Measurements from ENCODE around the gene MSMP.

MSMP gene

DNA sequence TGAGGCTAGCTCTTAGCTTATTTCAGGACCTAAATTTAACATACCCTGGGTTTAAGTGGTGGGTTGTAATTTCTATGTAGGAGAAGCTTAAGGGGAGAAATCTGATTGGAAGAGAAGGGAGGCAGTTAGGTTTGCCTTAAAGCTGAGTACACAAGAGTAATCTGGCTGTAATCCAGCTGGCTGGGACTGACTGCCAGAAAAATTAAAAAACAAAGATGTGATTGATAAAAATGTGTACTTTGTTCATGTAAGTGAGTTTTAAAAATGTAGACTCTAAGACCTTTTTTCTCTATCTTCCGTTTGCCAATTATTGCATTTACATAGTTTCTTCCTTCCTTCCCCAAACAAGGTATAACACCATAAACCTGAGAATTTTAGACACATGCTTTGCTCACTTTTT is 17.5 kb upstream of the MSMP start:
- H3K36me3 ChIP-seq (ENCODE audit: control insufficient read depth, insufficient read depth, low read length): no peaks in the 10 kb centered on the region
- no peaks in the 10 kb centered on the region for H3K27me3 ChIP-seq (ENCODE audit: control insufficient read depth, insufficient read depth, low read length)
- no peak overlapping the region for H3K27ac ChIP-seq (ENCODE audit: low read length)
- no peaks in the 10 kb centered on the region for H3K9me3 ChIP-seq (ENCODE audit: control insufficient read depth, insufficient read depth, low read length)
- no peak overlapping the region for H3K4me3 ChIP-seq (ENCODE audit: low read length)
- WGBS (ENCODE audit: insufficient coverage, insufficient read length): no CpG with 5 or more reads among the region's 1 CpG
- peaks cover 5% of the 10 kb centered on the region for H3K4me1 ChIP-seq (ENCODE audit: control insufficient read depth, insufficient read depth, low read length)
- DNase-seq (ENCODE audit: low read depth, low spot score): no peak

DNA sequence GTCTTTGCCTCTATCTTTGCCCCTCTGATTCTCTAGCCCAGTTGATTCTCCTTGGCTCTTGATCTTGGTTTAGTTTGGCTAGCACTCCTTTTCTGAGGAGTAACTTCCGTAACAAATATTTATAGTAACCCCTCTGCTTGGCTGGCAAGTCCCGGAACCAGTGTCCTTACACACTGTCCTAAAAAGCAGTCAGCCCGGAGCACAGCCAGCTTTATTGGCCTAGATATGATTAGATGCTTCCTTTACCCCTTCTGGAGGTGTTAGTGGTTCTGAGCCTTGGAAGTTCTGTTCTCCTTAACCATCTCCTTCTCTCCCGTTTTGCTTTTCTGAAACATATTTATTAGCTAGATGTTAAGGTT is 17.0 kb upstream of the MSMP start:
- Histone ChIP-seq H3K4me1 (ENCODE audit: control insufficient read depth, insufficient read depth, low read length) (peaks cover 5% of the 10 kb centered on the region), H3K36me3 (ENCODE audit: control insufficient read depth, insufficient read depth, low read length) (no peaks in the 10 kb centered on the region), H3K27ac (ENCODE audit: low read length) (no peak overlapping the region), H3K4me3 (ENCODE audit: low read length) (no peak overlapping the region), H3K9me3 (ENCODE audit: control insufficient read depth, insufficient read depth, low read length) (no peaks in the 10 kb centered on the region), H3K27me3 (ENCODE audit: control insufficient read depth, insufficient read depth, low read length) (no peaks in the 10 kb centered on the region)
- no peak for DNase-seq (ENCODE audit: low read depth, low spot score)
- WGBS (ENCODE audit: insufficient coverage, insufficient read length): no CpG with 5 or more reads among the region's 4 CpGs

DNA sequence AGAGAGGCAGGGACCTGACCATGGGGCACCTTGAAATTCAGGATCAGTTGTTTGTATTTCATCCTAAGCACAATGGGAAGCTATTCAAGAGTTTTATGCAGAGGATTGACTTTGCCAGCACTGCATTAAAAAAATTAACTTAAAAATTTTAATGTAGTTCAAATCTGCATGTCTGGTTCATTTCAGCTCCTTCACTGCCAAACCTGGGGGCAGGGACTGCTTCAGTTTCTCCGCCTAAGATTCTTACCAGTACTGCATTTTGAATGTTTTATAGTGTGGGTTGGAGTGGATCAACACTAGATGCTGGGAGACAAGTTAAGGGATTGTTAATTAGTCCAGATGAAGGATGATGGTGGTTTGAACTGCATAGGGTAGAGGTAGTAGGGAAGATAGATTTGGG is 15.7 kb upstream of the MSMP start:
- WGBS (ENCODE audit: insufficient coverage, insufficient read length): no CpG with 5 or more reads among the region's 1 CpG
- Histone ChIP-seq H3K4me1 (ENCODE audit: control insufficient read depth, insufficient read depth, low read length) (peaks cover 2% of the 10 kb centered on the region; the same call in 1 of the 2 replicates), H3K9me3 (ENCODE audit: control insufficient read depth, insufficient read depth, low read length) (no peaks in the 10 kb centered on the region), H3K36me3 (ENCODE audit: control insufficient read depth, insufficient read depth, low read length) (no peaks in the 10 kb centered on the region), H3K27ac (ENCODE audit: low read length) (no peak overlapping the region), H3K4me3 (ENCODE audit: low read length) (no peak overlapping the region), H3K27me3 (ENCODE audit: control insufficient read depth, insufficient read depth, low read length) (no peaks in the 10 kb centered on the region)
- DNase-seq (ENCODE audit: low read depth, low spot score): no peak

DNA sequence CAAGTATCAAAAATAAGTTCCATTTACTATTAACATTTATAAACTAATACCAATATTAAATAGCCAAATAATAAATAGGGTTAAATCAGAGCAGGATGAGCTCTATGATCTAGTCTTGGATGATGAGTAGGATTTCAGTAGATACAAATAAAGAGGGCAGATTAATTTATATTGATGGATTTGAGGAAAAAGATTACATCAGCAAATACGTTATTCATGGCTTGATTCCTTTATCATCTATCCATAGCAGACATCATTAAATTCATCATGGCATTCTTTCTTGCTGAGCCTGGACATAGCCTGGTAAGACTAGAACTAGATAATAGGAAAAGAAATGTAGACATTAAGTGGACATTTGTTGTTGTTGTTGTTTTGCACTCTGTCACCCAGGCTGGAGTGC is 13.4 kb upstream of the MSMP start:
- H3K27ac ChIP-seq (ENCODE audit: low read length): no peak overlapping the region
- peaks cover 2% of the 10 kb centered on the region; the same call in 1 of the 2 replicates for H3K4me1 ChIP-seq (ENCODE audit: control insufficient read depth, insufficient read depth, low read length)
- no peaks in the 10 kb centered on the region for H3K9me3 ChIP-seq (ENCODE audit: control insufficient read depth, insufficient read depth, low read length)
- WGBS (ENCODE audit: insufficient coverage, insufficient read length): no CpG with 5 or more reads among the region's 1 CpG
- H3K4me3 ChIP-seq (ENCODE audit: low read length): no peak overlapping the region
- H3K36me3 ChIP-seq (ENCODE audit: control insufficient read depth, insufficient read depth, low read length): no peaks in the 10 kb centered on the region
- H3K27me3 ChIP-seq (ENCODE audit: control insufficient read depth, insufficient read depth, low read length): no peaks in the 10 kb centered on the region
- DNase-seq (ENCODE audit: low read depth, low spot score): no peak

DNA sequence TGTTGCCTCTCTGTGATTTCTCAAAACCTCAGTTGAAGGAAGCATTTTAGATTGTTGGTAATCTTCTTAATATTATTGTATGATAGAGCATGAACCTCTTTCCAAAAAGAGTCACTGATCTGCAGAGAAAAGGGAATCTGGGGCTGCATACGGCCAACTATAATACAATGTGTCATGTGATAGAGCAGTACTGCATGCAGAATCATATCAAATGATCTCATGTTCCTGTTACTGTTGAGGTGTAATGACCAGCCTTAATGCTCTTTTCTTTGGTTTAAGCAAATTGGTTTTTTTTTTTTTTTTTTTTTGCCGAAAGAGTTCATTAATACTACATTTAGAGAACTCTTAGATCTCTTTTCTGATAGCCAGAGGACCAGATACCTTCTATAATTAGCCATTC is 12.9 kb upstream of the MSMP start:
- Histone ChIP-seq H3K4me1 (ENCODE audit: control insufficient read depth, insufficient read depth, low read length) (peaks cover 2% of the 10 kb centered on the region; the same call in 1 of the 2 replicates), H3K9me3 (ENCODE audit: control insufficient read depth, insufficient read depth, low read length) (no peaks in the 10 kb centered on the region), H3K27ac (ENCODE audit: low read length) (no peak overlapping the region), H3K36me3 (ENCODE audit: control insufficient read depth, insufficient read depth, low read length) (no peaks in the 10 kb centered on the region), H3K27me3 (ENCODE audit: control insufficient read depth, insufficient read depth, low read length) (no peaks in the 10 kb centered on the region), H3K4me3 (ENCODE audit: low read length) (no peak overlapping the region)
- no peak for DNase-seq (ENCODE audit: low read depth, low spot score)
- no CpG with 5 or more reads among the region's 2 CpGs for WGBS (ENCODE audit: insufficient coverage, insufficient read length)

DNA sequence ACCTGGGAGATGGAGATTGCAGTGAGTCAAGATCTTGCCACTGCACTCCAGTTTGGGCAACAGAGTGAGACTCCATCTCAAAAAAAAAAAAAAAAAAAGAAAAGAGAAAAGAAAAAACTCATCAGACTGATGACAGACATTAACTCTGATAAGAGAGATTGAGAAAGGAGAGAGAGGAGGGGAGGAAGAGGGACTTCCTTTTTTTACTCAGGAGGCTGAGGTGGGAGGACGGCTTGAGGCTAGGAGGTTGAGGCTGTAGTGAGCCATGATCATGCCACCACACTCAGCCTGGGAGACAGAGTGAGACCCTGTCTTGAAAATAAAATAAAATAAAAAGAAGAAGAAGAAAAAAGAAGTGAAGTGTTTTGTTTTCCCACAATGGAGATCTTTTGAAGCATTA is 9.7 kb upstream of the MSMP start:
- DNase-seq (ENCODE audit: low read depth, low spot score): no peak
- H3K27ac ChIP-seq (ENCODE audit: low read length): no peak overlapping the region
- no peak overlapping the region for H3K4me3 ChIP-seq (ENCODE audit: low read length)
- H3K27me3 ChIP-seq (ENCODE audit: control insufficient read depth, insufficient read depth, low read length): no peaks in the 10 kb centered on the region
- no peaks in the 10 kb centered on the region for H3K4me1 ChIP-seq (ENCODE audit: control insufficient read depth, insufficient read depth, low read length)
- no peaks in the 10 kb centered on the region for H3K9me3 ChIP-seq (ENCODE audit: control insufficient read depth, insufficient read depth, low read length)
- no peaks in the 10 kb centered on the region; the same call in 1 of the 2 replicates for H3K36me3 ChIP-seq (ENCODE audit: control insufficient read depth, insufficient read depth, low read length)
- no CpG with 5 or more reads among the region's 1 CpG for WGBS (ENCODE audit: insufficient coverage, insufficient read length)

DNA sequence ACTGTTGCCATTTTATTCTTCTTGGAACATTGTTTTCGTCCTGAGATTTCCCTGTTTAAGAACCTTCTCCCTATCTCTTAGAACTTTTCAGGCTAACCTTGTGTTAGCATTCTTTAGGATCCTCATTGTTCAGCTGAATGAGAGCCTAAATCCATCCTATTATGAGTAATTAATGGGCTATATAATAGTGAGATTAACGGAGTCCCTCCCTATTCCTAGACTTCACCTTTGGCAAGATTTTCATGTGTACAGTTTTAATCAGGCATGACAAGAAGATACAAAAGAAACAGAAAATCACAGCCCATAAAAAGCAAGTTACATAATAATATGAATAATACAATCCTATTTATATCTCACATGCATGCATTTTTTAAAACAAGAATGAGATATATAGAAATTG is 9.1 kb upstream of the MSMP start:
- no peak for DNase-seq (ENCODE audit: low read depth, low spot score)

DNA sequence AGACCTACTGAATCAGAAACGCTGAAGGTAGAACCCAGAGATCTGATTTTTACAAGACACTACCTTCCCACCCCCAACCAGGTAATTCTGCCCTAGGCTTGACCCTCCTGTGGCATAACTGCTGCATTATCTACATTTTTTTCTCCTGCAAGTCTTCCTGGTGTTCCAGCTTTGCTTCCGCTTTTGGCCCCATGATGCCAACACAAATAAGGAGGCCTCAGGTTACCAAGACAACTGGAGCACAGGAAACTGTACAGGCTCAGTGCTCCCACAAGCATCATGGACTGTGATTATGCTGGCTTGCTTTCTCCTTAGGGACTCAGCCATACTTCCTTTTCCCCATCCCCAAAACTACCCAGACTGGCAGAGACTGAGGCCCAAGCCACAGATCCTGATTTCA is 6.6 kb upstream of the MSMP start:
- Histone ChIP-seq H3K9me3 (ENCODE audit: control insufficient read depth, insufficient read depth, low read length) (no peaks in the 10 kb centered on the region), H3K27me3 (ENCODE audit: control insufficient read depth, insufficient read depth, low read length) (no peaks in the 10 kb centered on the region), H3K4me1 (ENCODE audit: control insufficient read depth, insufficient read depth, low read length) (no peaks in the 10 kb centered on the region), H3K36me3 (ENCODE audit: control insufficient read depth, insufficient read depth, low read length) (no peaks in the 10 kb centered on the region; the same call in 1 of the 2 replicates), H3K27ac (ENCODE audit: low read length) (no peak overlapping the region), H3K4me3 (ENCODE audit: low read length) (no peak overlapping the region)
- WGBS (ENCODE audit: insufficient coverage, insufficient read length): no CpG with 5 or more reads among the region's 2 CpGs
- no peak for DNase-seq (ENCODE audit: low read depth, low spot score)

More for the DNA sequence above, 9.1 kb upstream of the MSMP start:
- no peaks in the 10 kb centered on the region for H3K4me1 ChIP-seq (ENCODE audit: control insufficient read depth, insufficient read depth, low read length)
- H3K27ac ChIP-seq (ENCODE audit: low read length): no peak overlapping the region
- no peaks in the 10 kb centered on the region; the same call in 1 of the 2 replicates for H3K36me3 ChIP-seq (ENCODE audit: control insufficient read depth, insufficient read depth, low read length)
- no peak overlapping the region for H3K4me3 ChIP-seq (ENCODE audit: low read length)
- no CpG with 5 or more reads among the region's 2 CpGs for WGBS (ENCODE audit: insufficient coverage, insufficient read length)
- H3K9me3 ChIP-seq (ENCODE audit: control insufficient read depth, insufficient read depth, low read length): no peaks in the 10 kb centered on the region
- no peaks in the 10 kb centered on the region for H3K27me3 ChIP-seq (ENCODE audit: control insufficient read depth, insufficient read depth, low read length)

DNA sequence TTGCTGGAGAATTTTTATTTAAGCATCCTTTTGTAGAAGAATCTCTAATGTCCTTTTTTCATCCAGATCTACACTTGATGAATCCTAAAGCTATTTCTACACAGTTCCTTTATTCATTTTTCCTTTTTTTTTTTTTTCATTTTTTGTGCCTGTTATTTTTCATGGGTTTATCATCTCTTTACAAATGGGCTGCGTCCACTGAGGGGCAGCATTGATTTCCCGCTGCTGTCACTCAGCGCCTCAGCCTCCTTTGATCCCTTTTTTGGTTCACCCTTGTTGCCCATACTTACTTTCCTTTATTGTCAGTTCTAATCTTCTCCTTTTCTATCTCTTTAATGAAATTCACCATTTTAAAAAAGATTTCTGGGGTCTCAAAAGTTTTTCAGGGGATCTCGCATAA is 5.7 kb upstream of the MSMP start:
- Histone ChIP-seq H3K27me3 (ENCODE audit: control insufficient read depth, insufficient read depth, low read length) (no peaks in the 10 kb centered on the region), H3K4me1 (ENCODE audit: control insufficient read depth, insufficient read depth, low read length) (no peaks in the 10 kb centered on the region), H3K27ac (ENCODE audit: low read length) (no peak overlapping the region), H3K4me3 (ENCODE audit: low read length) (no peak overlapping the region), H3K9me3 (ENCODE audit: control insufficient read depth, insufficient read depth, low read length) (no peaks in the 10 kb centered on the region), H3K36me3 (ENCODE audit: control insufficient read depth, insufficient read depth, low read length) (no peaks in the 10 kb centered on the region; the same call in 1 of the 2 replicates)
- no peak for DNase-seq (ENCODE audit: low read depth, low spot score)
- WGBS (ENCODE audit: insufficient coverage, insufficient read length): no CpG with 5 or more reads among the region's 4 CpGs

DNA sequence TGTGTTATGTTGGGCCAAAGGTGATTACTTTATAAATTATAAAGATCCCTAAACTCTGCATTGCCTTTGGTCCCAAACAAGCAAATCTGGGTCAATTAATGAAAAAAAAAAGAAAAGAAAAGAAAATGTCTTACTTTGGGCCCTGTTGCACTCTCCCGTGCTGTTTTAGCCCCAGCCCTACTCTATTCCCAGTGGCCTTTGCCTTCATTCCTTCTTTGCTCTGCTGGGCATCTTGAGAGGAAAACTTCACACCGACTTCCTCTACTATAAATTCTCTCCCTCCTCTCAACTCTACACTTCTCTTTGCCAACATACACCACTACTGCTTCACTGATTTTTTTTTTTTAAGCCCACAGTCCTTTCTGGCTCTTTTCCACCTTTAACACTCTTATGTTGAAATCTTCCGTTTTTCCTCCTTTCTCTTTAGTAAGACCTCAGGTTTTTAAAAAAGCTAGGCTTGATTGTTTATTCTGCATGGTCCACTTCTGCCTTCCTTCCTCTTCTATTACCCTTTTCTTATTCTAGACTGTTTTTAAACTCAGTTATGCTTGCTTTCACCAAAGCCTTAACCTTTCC is 4.5 kb upstream of the MSMP start:
- Histone ChIP-seq H3K4me3 (ENCODE audit: low read length) (no peak overlapping the region), H3K4me1 (ENCODE audit: control insufficient read depth, insufficient read depth, low read length) (no peaks in the 10 kb centered on the region), H3K27me3 (ENCODE audit: control insufficient read depth, insufficient read depth, low read length) (no peaks in the 10 kb centered on the region), H3K27ac (ENCODE audit: low read length) (no peak overlapping the region), H3K9me3 (ENCODE audit: control insufficient read depth, insufficient read depth, low read length) (no peaks in the 10 kb centered on the region), H3K36me3 (ENCODE audit: control insufficient read depth, insufficient read depth, low read length) (no peaks in the 10 kb centered on the region; the same call in 1 of the 2 replicates)
- no peak for DNase-seq (ENCODE audit: low read depth, low spot score)
- WGBS (ENCODE audit: insufficient coverage, insufficient read length): 100% methylated on average over 1 of the region's 3 CpGs

DNA sequence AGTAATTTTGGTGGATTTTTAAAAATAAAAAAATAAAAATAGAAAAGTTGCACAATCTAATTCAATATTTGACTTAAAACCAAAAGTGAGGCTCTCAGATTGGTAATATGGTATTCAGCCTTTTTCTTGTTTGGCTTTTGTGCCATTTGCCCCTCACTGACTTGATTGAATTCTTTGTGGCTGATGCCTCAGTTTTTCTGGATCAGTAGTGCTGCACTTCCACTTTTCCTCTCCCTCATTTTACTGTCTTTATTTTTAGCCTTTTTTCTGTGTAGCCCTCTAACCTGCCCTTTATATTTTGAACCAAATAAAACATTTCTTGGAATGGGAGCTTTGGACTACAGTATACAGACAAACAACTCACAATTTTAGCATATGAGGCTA is 3.8 kb upstream of the MSMP start:
- Histone ChIP-seq H3K4me1 (ENCODE audit: control insufficient read depth, insufficient read depth, low read length) (no peaks in the 10 kb centered on the region), H3K27ac (ENCODE audit: low read length) (no peak overlapping the region), H3K4me3 (ENCODE audit: low read length) (no peak overlapping the region), H3K36me3 (ENCODE audit: control insufficient read depth, insufficient read depth, low read length) (no peaks in the 10 kb centered on the region; the same call in 1 of the 2 replicates), H3K27me3 (ENCODE audit: control insufficient read depth, insufficient read depth, low read length) (no peaks in the 10 kb centered on the region), H3K9me3 (ENCODE audit: control insufficient read depth, insufficient read depth, low read length) (no peaks in the 10 kb centered on the region)
- DNase-seq (ENCODE audit: low read depth, low spot score): no peak

Data from iPS DF 6.9 (cell line).